Kidney glomerular epithelial cell (primary cell): ENCODE results near the gene NCBP1.

Experiments
- DNase-seq: peaks from one replicate; lab custom pipeline; 2025; lab: John Stamatoyannopoulos, UW

The NCBP1 gene

GRCh38 chr9:97627624-97628023, 6.0 kb upstream of the NCBP1 start:
- no peak for DNase-seq

DNA sequence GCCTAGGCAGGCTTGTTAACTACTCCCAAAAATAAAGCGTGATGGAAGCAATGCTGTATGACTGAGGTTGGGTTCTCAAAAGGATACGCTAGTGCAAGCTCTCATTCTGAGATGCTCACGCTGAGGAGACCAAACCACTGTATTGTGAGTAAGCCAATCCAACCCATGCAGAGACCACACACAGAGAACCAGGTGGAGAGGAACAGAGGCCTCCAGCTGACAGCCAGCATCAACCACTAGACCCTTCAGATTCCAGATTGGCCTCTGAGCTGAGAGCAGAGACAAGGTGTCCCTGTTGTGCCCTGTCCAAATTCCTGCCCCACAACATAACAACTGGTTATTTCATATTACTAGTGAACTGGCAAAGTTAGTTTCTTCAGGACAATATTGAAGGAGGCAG, 5.0 kb upstream of the NCBP1 start:
- DNase-seq: no peak

- DNase-seq: no peak
These were observed 4.5 kb upstream of the NCBP1 start for GRCh38 chr9:97629156-97629555.

DNA sequence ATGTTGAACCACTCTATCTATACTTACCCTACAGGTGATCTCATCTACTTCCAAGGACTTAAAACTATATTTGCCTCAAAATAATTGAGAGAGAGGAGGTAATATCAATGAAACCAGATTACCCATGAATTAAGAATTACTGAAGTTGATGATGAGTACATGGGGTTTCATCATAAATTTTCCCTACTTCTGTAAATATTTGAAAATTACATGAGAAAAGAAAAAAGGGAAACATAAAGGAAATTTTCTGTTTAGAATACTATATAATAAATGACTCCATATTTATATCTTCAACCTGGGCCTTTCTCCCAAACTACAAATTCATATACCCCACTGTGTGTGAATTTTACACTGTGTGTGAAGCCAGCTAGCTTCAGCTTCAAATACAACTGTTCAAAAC, 3.0 kb upstream of the NCBP1 start:
- no peak for DNase-seq

GRCh38 chr9:97632248-97632984, 1.2 kb upstream of the NCBP1 start:
- DNase-seq: no peak

DNA sequence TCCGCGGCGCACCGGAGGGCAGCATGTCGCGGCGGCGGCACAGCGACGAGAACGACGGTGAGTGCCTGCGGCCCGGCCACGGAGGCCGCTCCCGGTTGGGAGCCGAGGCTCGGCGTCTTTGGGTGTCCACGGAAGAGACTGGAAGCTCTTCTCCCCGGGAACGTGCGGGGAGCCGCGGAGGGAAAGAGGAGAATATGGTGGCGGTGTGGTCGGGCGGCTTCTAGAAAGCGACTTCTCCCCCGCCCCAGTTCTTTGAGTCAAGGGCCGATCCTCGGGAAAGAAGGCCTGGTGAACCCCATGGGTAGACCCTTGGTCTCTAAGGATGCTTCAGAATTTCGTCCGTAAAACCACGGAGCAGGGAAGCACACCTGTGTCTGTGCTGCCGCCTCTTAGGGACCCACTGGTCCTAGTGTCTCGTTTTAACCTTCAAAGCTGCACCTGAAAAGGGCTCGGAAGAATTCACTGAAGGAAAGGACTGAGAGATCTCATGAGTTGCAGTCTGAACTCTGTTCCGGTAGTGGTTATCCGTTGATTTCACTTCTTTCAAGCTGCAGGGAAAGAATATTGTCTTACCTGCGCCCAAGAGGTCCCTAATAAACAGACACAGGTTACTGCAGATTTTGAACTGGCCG, 354 bp downstream of the NCBP1 start:
- no peak for DNase-seq

- no peak for DNase-seq
These were observed 1.4 kb downstream of the NCBP1 start for GRCh38 chr9:97635026-97635425.

- DNase-seq: no peak
These were observed 3.3 kb downstream of the NCBP1 start for GRCh38 chr9:97636903-97637302.

DNA sequence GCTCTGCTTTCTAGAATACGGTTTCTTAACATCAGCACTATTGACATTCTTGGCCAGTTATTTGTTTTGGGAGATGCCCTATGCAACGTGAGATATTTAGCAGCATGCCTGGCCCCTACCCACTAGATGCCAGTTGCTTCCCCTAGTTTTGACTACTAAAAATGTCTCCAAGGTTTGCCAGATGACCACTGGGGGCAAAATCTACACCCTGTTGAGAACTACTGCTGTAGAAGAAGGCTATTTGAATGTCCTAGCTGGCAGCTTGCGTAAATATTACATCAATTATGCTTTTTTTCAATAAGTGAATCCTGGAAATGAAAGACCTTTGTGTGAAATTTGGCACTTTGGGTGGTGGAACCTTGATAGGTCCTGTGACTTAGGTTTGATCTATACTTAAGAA, 5.0 kb downstream of the NCBP1 start:
- no peak for DNase-seq

DNA sequence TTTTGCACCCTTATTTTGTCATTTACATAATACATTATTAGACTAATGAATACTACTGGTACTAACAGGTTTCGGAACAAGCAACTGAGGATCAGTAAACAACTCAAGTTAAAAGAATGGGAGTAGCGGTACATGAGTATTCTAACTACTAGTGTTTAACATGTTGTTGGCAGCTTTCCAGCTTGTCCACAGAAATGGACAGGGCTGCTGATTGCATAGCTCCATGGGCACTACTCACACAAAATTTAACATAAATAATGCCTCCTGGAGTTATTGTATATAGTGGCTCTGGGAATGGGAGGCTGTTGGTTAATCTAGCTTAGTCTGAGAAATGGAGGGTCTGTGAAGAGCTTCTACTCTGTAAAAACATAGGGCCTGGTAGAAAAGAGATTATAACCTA, 6.7 kb downstream of the NCBP1 start:
- no peak for DNase-seq

GRCh38 chr9:97645720-97646119, 12.1 kb downstream of the NCBP1 start:
- DNase-seq: no peak

DNA sequence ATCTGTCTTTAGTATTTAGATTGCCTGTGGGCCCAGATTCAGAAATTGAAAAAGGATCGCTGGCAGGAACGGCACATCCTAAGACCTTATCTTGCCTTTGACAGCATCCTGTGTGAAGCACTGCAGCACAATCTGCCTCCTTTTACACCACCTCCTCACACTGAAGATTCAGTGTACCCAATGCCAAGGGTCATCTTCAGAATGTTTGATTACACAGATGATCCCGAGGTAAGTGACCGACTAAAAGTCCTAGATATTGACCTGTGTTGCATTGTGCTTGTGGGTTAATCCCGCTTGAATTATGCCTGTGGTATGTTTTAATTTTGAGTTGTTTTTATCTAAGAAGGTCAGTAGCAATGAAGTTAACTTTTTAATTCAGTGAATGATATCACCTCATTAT, 14.4 kb downstream of the NCBP1 start:
- no peak for DNase-seq

GRCh38 chr9:97651646-97652045, 18.0 kb downstream of the NCBP1 start:
- DNase-seq: no peak

DNA sequence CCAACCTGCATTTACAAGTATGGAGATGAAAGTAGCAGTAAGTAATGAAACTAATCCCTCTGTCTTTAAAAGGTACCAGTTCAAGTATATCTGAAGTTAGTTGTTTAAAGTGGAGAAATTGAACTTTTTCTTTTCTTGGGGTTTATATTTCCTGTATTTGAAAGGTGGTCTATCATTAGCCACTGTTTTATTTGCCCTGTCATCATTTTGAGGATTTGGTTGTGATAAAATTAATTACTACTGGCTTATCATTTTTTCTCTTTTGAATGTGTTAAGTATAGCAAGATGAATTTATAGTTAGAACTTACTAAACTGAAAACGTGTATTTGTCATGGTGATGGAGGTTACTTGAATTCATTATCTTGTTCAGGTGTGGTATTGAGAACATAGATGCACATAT, 25.1 kb downstream of the NCBP1 start:
- no peak for DNase-seq

DNA sequence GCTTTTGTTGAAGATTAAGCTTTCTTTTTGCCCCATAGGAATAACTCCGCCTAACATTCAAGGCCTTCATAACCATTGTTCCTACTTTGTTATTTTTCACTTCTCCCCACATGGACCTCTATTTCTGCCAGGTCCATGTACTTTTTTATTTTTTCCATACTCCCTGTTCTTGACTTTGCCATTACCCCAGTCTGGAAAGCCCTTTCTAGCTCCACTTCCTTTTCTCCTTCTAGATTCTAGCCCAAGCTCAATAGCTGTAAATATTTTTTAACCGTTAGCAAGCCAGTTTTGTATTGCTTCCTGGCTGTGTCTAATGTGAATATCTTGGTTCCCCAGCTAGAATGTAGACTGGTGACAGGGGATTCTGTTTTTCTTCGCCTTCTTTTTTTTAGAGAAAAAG, 26.1 kb downstream of the NCBP1 start:
- no peak for DNase-seq

DNA sequence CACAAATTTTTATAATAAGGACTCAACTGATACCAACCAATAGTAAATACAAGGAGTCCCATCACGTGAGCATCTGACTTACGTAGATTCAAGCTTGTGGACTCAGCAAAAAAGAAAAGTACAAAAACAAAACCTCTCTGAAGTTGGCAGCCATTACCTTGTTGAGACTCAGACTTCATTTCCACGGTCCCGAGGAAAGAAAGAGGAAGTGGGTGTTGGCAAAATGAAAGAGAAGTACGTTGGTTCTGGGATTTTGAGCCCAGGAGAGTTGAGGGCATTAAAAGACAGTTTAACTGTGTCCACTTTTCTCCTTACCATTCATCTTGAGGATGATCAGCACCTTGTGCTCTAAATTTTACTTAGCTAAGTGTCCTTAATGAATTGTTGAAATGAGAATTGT, 26.7 kb downstream of the NCBP1 start:
- no peak for DNase-seq

DNA sequence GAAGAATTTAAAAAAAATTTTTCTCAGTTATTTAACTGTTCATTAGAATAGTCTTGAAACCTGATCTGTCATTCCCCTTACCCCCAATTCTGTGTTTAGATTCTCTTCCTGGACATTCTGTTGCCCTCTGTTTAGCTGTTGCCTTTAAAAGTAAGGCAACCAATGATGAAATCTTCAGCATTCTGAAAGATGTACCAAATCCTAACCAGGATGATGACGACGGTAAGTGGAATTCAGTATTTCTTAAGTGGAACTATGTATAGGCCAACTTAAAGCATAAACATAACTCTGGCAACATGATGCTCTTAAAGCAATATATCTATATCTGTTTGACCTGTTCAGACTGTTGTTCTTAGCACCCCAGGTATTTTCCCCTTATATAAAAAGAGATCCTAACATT, 27.2 kb downstream of the NCBP1 start:
- DNase-seq: no peak

GRCh38 chr9:97665742-97666141, 32.1 kb downstream of the NCBP1 start:
- DNase-seq: no peak

DNA sequence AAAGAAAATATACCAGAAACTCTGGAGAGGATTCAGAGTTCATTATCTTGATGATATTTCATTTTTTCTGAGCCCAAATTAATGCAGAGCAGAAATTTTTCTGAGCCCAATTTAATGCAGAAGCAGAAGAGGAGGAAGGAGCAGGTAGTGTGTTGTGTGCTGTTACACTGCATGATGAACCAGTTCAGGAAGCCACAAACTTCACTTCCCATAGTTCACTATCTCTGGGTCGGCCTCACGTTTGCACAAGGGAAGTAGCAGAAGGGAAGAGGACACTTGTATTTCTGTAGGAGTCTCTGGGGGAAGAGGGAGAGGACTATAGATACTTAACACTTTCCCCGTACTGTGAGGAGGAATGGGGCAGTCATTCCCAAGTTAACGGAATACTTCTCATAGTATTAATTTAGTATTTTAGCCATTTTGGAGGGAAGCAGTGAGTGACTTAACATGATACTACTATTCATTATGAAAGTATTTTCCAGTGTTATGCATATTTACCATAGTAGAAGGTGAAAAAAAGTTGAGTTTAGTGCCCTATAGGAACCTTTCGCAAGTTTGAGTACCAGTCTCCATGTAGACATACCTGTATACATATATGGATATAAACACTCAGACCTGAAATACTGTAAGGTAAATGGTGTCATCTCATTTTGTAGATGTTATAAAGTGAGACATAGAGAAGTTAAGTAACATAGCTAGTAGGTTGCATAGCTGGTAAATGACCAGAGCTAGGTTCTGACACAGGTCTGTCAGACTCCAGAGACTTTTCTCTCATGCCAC, 33.5 kb downstream of the NCBP1 start:
- DNase-seq: no peak

- DNase-seq: no peak
These were observed 34.9 kb downstream of the NCBP1 start for GRCh38 chr9:97668485-97668884.

- DNase-seq: no peak
These were observed 37.0 kb downstream of the NCBP1 start for GRCh38 chr9:97670586-97670985.

- no peak for DNase-seq
These were observed 38.8 kb downstream of the NCBP1 start for GRCh38 chr9:97672403-97672802.

DNA sequence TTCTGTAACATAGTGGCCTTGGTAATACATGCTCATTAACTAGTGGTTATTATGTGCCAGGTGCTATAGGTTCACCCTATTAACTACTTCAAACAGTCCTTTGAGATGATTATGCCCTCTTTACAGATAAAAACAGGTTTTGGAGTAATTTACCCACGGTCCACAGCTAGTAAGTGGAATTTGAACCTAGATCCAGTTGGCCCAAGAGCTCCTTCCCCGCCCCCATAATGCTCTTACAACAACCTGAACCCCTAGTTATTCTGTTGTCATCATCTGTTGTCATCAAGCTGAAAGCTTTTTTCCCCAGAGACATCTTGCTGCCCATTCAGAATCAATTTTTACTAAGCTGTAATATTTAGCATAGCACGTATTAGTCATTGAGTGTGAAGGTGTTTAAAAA, 40.3 kb downstream of the NCBP1 start:
- DNase-seq: no peak
